ENCODE measurements around the gene HUWE1. TPM values are rescaled to one million over a fixed set of nuclear protein-coding genes. Genes with fewer than 3 reads are reported as not detected.

The HUWE1 gene
- total RNA-seq, 1 experiment from 2014 or later: 222 TPM

DNA sequence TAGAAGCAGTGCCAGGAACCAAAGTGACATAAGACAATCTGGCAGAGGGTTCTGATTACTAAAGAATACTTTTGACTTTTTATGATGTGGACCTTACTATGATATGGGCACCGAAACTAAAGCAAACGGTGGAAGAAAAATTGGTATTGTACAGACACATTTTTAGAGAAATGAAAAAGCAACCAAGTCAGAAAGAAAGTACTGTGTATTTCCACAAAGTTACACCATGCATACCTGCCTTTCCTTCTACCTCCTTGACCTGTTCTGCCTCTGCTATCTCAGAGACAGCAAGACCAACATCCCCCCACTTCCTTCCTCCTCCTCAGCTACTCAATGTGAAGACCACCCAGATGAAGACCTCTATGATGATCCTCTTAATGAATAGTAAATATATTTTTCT is 88.3 kb downstream of the HUWE1 start:
- H3K36me3 ChIP-seq (ENCODE audit: insufficient read depth, low read length, poor library complexity, severe bottlenecking): peaks cover 51% of the 10 kb centered on the region
- intact Hi-C loops (cut with micrococcal nuclease; ENCODE audit: unreplicated experiment): no loop called here

DNA sequence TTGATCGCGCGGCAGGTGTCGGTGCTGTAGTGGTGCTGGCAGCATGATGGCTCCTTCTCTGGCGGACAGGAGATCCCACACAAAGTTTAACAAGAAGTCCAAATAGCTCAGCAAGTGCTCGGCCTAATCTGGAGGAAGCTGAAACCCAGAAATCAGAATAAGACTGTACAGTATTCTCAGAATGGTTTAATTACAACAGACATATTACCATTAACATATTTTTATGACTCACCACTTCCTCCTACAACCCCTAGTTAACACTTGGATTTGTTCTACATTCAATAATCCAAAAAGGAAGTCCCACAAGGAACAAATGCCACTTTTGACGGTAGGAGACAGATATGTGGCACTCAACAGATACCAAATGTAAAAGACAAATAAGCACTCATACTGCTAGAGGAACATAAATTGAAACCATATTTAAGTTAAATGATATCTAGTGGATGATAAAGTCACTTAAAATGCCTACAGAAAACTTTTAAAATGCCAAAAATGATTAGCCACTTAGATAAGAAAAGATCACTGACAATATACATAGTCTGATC is 91.2 kb downstream of the HUWE1 start:
- Histone ChIP-seq H3K4me1 (ENCODE audit: insufficient read depth, low read length, poor library complexity, severe bottlenecking) (peaks cover 19% of the 10 kb centered on the region), H3K27me3 (replicated peaks; ENCODE audit: insufficient read depth, low read depth, low read length, poor library complexity) (no peaks in the 10 kb centered on the region), H3K27ac (ENCODE audit: low read depth, low read length, poor library complexity, severe bottlenecking) (peak overlapping the region; percentile 40), H3K36me3 (ENCODE audit: insufficient read depth, low read length, poor library complexity, severe bottlenecking) (peaks cover 50% of the 10 kb centered on the region), H3K9me3 (ENCODE audit: low read depth, low read length, poor library complexity, severe bottlenecking) (no peaks in the 10 kb centered on the region), H3K4me3 (ENCODE audit: low read depth, low read length, poor library complexity, severe bottlenecking) (no peak overlapping the region)
- BruUV-seq (replicated peaks): no TSS peak
- peak; percentile 81 for DNase-seq (ENCODE audit: low spot score)
- intact Hi-C loops (cut with micrococcal nuclease; ENCODE audit: unreplicated experiment): no loop called here
- ChIA-PET POLR2A (ENCODE audit: low non-redundant PET) (interaction anchor here (0.5 to 0.6 kb wide), 2 partner anchors 14 to 39 kb away, joined by 3 read pairs; no protein-coding TSS in a partner anchor), CTCF (no interaction called here)
- TF ChIP-seq, protein P1, sequence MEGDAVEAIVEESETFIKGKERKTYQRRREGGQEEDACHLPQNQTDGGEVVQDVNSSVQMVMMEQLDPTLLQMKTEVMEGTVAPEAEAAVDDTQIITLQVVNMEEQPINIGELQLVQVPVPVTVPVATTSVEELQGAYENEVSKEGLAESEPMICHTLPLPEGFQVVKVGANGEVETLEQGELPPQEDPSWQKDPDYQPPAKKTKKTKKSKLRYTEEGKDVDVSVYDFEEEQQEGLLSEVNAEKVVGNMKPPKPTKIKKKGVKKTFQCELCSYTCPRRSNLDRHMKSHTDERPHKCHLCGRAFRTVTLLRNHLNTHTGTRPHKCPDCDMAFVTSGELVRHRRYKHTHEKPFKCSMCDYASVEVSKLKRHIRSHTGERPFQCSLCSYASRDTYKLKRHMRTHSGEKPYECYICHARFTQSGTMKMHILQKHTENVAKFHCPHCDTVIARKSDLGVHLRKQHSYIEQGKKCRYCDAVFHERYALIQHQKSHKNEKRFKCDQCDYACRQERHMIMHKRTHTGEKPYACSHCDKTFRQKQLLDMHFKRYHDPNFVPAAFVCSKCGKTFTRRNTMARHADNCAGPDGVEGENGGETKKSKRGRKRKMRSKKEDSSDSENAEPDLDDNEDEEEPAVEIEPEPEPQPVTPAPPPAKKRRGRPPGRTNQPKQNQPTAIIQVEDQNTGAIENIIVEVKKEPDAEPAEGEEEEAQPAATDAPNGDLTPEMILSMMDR (conservative IDR thresholded peaks at IDR 0.05; ENCODE audit: low read depth, low read length): no peak
- no peak for TF ChIP-seq EZH2 (IDR thresholded peaks at IDR 0.05; ENCODE audit: borderline replicate concordance, low read depth, low read length, poor library complexity, severe bottlenecking)

More for the DNA sequence above, 88.3 kb downstream of the HUWE1 start:
- Histone ChIP-seq H3K27me3 (replicated peaks; ENCODE audit: insufficient read depth, low read depth, low read length, poor library complexity) (no peaks in the 10 kb centered on the region), H3K9me3 (ENCODE audit: low read depth, low read length, poor library complexity, severe bottlenecking) (no peaks in the 10 kb centered on the region), H3K27ac (ENCODE audit: low read depth, low read length, poor library complexity, severe bottlenecking) (no peak overlapping the region), H3K4me1 (ENCODE audit: insufficient read depth, low read length, poor library complexity, severe bottlenecking) (peaks cover 19% of the 10 kb centered on the region), H3K4me3 (ENCODE audit: low read depth, low read length, poor library complexity, severe bottlenecking) (no peak overlapping the region)
- DNase-seq (ENCODE audit: low spot score): no peak
- BruUV-seq (replicated peaks): no TSS peak
- TF ChIP-seq, protein P1 (conservative IDR thresholded peaks at IDR 0.05; ENCODE audit: low read depth, low read length): no peak
- POLR2A ChIA-PET (ENCODE audit: low non-redundant PET): no interaction called here
- CTCF ChIA-PET: no interaction called here

DNA sequence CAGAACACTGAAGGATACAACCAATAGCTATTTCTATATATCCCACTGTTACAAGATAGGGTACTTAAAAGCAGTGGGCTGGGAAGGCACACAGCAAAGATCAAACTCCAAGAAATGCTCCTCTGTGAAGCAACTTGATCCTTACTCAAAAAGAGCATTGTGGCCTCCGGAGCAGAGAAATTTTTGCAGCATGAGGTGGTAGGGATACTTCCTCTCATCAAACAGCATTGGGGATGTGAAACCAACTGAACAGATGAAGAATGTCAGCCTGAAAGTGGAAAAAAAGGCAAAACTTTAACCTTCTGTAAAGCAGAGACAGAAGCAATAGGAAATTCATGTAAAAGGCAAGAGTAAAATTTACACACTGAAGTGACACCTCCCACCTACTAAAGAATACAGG is 92.2 kb downstream of the HUWE1 start:
- intact Hi-C loops (cut with micrococcal nuclease; ENCODE audit: unreplicated experiment): no loop called here
- H3K27ac ChIP-seq (ENCODE audit: low read depth, low read length, poor library complexity, severe bottlenecking): no peak overlapping the region
- BruUV-seq (replicated peaks): no TSS peak

More for the DNA sequence above, 92.2 kb downstream of the HUWE1 start:
- no peaks in the 10 kb centered on the region for H3K27me3 ChIP-seq (replicated peaks; ENCODE audit: insufficient read depth, low read depth, low read length, poor library complexity)
- DNase-seq (ENCODE audit: low spot score): no peak
- CTCF ChIA-PET: no interaction called here
- H3K4me3 ChIP-seq (ENCODE audit: low read depth, low read length, poor library complexity, severe bottlenecking): no peak overlapping the region
- TF ChIP-seq, protein P1 (conservative IDR thresholded peaks at IDR 0.05; ENCODE audit: low read depth, low read length): no peak
- no peak for TF ChIP-seq EZH2 (IDR thresholded peaks at IDR 0.05; ENCODE audit: borderline replicate concordance, low read depth, low read length, poor library complexity, severe bottlenecking)
- no peaks in the 10 kb centered on the region for H3K9me3 ChIP-seq (ENCODE audit: low read depth, low read length, poor library complexity, severe bottlenecking)
- H3K36me3 ChIP-seq (ENCODE audit: insufficient read depth, low read length, poor library complexity, severe bottlenecking): peaks cover 52% of the 10 kb centered on the region
- POLR2A ChIA-PET (ENCODE audit: low non-redundant PET): no interaction called here
- H3K4me1 ChIP-seq (ENCODE audit: insufficient read depth, low read length, poor library complexity, severe bottlenecking): peaks cover 19% of the 10 kb centered on the region

Measured in A673 (cell line).